ENCODE measurements around the gene CORIN.

Gene CORIN

GRCh38 chr4:47837908-47838294 lies at the start of gene CORIN:
Gene CORIN, minus strand, starts transcription at chr4:47838067. Its CDS starts 118 bp downstream, at chr4:47837949.
- DNase-seq (ENCODE audit: low read depth in 1 of 2, low spot score in 1 of 2) = no peak

- DNase-seq (ENCODE audit: low read depth in 1 of 2, low spot score in 1 of 2) = no peak
These were observed 44.4 kb upstream of the CORIN start for GRCh38 chr4:47882228-47882627.

DNA sequence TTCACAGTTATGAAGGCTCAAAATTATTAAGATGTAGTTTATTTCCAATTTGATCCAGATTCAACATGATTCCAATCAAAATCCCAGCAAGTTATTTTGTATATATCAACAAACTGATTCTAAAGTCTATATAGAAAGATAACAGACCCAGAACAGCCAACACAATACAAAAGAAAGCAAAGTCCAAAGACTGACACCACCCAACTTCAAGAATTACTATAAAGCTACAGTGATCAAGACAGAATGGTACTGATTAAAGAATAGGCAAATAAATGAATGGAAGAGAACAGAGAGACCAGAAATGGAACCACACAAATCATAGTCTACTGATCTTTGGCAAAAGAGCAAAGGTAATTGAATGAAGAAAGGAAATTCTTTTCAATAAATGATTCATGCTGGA lies 41.6 kb upstream of the CORIN start:
- DNase-seq (ENCODE audit: low read depth in 1 of 2, low spot score in 1 of 2) = no peak

GRCh38 chr4:47876784-47877546 lies 39.1 kb upstream of the CORIN start:
- DNase-seq (ENCODE audit: low read depth in 1 of 2, low spot score in 1 of 2) = no peak

- no peak for DNase-seq (ENCODE audit: low read depth in 1 of 2, low spot score in 1 of 2)
These were observed 38.4 kb upstream of the CORIN start for GRCh38 chr4:47876310-47876709.

GRCh38 chr4:47873877-47874541 lies 36.1 kb upstream of the CORIN start:
- DNase-seq (ENCODE audit: low read depth in 1 of 2, low spot score in 1 of 2) = no peak

- DNase-seq (ENCODE audit: low read depth in 1 of 2, low spot score in 1 of 2) = no peak
These were observed 25.6 kb upstream of the CORIN start for GRCh38 chr4:47863486-47863885.

DNA sequence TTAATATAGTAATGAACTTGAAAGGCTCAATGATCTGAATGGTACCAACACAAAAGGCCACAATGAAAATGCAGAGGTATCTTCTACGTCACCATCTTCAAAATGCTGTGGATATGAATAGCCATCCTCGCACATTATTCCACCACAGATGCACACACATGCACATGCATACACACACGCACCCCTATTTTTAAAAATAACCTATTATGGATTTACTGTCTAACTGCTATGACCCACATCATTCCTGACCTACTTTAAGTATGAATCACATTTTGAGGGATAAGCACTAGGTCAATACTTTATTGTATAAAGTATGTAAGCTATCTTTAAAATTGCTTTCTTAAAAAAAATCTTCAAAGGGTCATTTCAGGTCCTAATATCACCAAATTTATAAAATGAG lies 24.4 kb upstream of the CORIN start:
- DNase-seq (ENCODE audit: low read depth in 1 of 2, low spot score in 1 of 2) = no peak

- no peak for DNase-seq (ENCODE audit: low read depth in 1 of 2, low spot score in 1 of 2)
These were observed 22.4 kb upstream of the CORIN start for GRCh38 chr4:47860305-47860704.

DNA sequence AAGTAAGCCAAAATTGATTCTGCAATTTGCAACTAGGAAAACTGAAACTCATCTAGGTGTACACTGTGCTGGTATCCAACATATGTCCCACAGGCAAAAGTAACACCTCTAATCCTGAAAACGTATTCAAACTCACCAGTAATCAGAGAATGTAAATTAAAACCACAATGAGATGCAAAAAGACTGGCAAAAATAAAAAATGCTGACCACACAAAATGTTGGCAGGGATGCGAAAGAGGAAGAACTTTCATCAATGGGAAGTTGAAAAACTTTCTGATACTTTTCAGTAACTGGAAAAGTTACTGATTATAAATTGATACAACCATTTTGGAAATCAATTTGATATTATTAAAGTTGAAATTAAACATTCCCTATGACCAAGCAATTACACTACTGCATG lies 20.1 kb upstream of the CORIN start:
- DNase-seq (ENCODE audit: low read depth in 1 of 2, low spot score in 1 of 2) = no peak

- DNase-seq (ENCODE audit: low read depth in 1 of 2, low spot score in 1 of 2) = no peak
These were observed 18.8 kb upstream of the CORIN start for GRCh38 chr4:47856713-47857112.

DNA sequence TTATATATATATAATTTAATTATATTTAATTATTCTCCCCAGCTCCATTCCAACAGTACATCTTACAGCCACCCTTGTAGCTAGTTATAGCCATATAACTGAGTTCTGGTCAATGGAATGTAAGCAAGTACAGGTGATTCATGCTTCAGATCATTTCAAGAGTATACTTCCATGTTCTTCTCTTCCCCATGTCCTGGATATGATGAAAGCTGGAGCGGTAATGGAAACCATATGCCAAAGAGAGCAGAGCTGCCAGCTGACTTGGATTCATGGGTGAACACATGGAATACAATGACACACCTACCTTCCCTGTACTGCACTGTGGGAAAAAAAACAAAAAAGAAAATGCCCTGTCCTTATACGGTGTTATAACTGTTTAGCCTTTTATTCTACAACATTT lies 17.5 kb upstream of the CORIN start:
- DNase-seq (ENCODE audit: low read depth in 1 of 2, low spot score in 1 of 2) = no peak

GRCh38 chr4:47852136-47852535 lies 14.3 kb upstream of the CORIN start:
- no peak for DNase-seq (ENCODE audit: low read depth in 1 of 2, low spot score in 1 of 2)

- DNase-seq (ENCODE audit: low read depth in 1 of 2, low spot score in 1 of 2) = no peak
These were observed 11.6 kb upstream of the CORIN start for GRCh38 chr4:47849466-47849865.

- DNase-seq (ENCODE audit: low read depth in 1 of 2, low spot score in 1 of 2) = no peak
These were observed 10.2 kb upstream of the CORIN start for GRCh38 chr4:47848041-47848440.

GRCh38 chr4:47842985-47843384 lies 5.1 kb upstream of the CORIN start:
- no peak for DNase-seq (ENCODE audit: low read depth in 1 of 2, low spot score in 1 of 2)

DNA sequence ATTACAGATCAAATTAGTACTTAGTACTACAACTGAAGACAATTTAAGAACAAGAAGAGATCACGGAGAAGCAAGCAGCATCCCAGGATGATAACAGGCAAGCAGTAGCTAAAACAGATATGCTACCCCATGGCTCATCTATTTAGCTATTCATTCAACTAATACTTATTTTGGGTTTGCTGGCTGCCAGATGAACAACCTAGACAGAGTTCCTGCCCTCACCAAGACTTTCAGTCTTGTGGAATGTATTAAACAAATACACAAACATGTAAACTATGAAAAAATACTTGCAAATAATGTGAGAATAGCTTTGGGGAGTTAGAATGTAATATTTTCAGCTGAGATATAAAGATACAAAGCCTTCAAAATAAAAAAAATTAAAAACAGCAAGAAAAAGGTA lies 2.4 kb upstream of the CORIN start:
- DNase-seq (ENCODE audit: low read depth in 1 of 2, low spot score in 1 of 2) = no peak

- DNase-seq (ENCODE audit: low read depth in 1 of 2, low spot score in 1 of 2) = no peak
These were observed 1.4 kb upstream of the CORIN start for GRCh38 chr4:47839259-47839658.

GRCh38 chr4:47838445-47838844 lies 578 bp upstream of the CORIN start:
- DNase-seq (ENCODE audit: low read depth in 1 of 2, low spot score in 1 of 2) = no peak

DNA sequence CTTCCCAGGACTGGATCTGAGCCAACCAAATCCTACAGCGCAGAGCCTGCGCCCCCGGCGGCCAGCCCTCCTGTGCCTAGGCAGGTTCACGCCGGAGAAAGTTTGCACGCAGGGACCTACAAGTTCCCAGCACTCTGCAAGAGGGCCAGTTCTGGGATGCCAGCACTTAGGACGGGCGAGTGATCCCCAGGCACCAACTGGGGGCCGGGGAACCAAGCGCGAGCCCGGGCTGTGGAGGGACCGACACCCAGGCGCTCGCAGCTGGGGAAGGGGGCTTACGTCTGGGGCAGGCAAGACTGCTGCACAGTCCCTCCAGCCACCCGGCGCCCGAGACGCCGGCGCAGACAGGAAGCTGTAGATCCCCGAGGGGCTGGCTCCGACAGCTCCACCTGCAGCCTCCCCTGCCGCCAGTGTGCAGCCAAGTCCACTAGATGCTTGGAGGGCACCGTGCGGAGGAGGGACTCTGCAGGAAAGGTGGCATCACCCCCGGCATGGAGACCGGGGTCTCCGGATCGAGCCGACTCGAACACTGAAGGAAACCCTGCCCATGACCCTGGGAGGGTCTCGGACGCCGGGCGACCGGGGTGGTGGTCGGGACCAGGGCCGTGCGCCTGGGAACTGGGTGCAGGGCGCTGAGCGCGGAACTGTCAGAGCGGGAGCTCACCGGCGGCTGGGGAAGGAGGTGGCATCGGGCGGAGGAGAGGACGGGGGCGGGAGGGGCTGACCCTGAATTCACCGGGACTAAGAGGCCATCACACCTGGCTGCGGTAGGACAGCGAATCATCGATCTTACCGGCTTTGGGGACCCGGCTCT lies 566 bp downstream of the CORIN start:
- DNase-seq (ENCODE audit: low read depth in 1 of 2, low spot score in 1 of 2) = peak; percentile 8 to 10

DNA sequence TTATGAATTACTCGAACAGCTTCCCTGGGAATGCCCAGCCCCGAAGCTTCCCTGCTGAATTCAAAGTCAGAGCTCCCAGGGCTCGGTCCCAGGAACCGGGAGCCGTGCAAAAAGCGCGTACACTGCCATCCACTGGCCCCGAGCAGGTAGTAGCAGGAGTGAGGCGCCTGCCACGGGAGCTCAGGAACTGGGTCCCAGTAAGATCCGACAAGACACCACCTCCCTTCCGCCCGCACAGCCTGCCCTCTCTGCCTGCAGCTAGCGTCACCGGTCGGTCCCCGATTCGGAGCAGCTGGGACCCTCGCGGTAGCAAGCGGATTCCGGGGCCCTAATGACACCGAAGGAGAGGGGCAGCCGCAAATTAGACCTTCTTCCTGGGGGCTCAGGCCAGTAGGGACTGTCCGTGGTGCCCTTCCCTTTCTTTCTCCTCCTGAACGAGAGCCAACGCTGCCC lies 1.2 kb downstream of the CORIN start:
- DNase-seq (ENCODE audit: low read depth in 1 of 2, low spot score in 1 of 2) = peak in 1 of 2 donors; percentile 20

DNA sequence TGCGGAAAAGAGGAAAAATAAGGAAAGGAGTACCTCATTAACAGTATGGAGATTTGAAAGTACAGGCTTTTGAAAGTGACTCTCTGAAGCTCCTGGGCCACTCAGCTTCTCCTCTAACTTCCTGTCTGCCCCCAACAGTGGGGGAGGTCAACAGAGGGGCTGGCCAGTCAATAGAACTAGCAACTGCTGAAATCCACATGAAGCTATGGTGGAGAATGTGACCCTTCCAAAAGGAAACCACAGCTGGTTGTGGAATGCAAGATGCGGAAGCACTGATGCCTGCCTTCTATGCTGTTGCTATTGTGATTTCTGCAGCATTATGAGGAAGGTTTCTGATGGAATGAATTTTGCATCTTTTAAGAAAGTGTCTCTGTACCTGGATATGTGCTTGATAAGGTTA lies 2.4 kb downstream of the CORIN start:
- DNase-seq (ENCODE audit: low read depth in 1 of 2, low spot score in 1 of 2) = no peak

All from stimulated activated CD4-positive, alpha-beta T cell treated with anti-CD3 and anti-CD28 coated beads, Interleukin-15, amount 100 ng/mL, for 1 hour (primary cell).